ENCODE results near the gene CHEK1.
"Not testable (repeated sequence)": the region's sequence is repeated elsewhere in the genome, so short reads cannot be mapped to it uniquely, and the experiment has no call there.

The CHEK1 gene

DNA sequence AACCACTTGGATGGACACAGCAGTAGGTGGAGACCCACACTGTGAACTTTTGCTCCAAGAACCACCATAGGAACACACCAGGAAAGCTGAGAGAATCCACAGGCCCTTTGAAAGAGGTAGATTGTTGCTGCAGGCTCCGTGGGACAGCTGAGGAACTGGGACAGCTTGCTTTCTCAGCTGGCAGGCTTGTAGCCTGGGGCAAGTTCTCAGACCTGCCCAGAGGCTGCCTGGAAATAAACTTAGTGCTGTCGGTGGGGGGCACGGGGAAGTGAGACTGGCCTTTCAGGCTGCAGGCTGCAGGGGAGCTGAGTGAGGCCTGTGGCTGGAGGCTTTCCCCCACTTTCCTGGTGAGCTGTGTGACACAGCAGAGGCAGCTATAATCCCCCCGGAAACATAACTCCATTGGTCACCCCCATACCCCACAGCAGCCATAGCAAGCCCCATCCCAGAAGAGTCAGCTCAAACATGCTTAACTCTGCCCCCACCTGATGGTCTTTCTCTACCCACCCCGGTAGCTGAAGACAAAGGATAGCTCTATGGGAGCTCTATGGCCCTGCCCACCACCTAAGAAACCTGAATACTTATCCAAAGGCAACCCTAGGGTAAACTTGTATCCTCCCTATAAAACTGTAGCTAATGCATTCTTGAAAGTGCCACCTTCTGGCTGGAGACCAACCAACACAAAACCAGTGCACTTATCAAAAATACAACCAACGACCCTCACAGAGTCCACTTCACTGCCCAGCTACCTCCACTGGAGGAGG is 77.1 kb downstream of the CHEK1 start:
- DNase-seq = no peak

DNA sequence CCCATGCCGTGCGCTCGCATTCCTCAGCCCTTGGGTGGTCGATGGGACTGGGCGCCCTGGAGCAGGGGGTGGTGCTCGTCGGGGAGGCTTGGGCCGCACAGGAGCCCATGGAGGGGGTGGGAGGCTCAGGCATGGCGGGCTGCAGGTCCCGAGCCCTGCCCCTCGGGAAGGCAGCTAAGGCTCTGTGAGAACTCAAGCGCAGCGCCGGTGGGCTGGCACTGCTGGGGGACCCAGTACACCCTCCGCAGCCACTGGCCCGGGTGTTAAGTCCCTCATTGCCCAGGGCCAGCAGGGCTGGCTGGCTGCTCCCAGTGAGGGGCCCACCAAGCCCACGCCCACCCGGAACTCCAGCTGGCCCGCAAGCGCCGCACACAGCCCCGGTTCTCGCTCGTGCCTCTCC is 79.7 kb downstream of the CHEK1 start:
- not testable (repeated sequence) for DNase-seq

DNA sequence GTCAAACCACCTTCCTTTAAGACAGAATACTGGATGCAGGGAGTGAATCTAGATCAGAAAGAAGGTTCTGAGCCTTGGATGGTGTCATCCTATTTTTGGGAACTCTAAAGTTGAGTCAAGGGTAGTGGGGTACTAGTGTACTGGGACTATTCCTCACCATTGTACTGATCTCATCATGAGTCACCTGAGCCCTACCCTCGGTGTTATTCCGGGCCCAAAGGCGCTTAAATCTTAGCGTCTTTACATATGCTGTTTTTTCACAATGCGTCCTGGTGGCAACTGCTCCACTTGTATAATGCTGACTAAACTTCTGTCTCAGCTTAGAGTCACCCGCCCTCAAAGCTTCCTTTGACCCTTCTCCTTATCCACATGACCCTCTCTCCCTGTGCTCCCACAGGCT is 95.8 kb downstream of the CHEK1 start:
- no peak for DNase-seq

DNA sequence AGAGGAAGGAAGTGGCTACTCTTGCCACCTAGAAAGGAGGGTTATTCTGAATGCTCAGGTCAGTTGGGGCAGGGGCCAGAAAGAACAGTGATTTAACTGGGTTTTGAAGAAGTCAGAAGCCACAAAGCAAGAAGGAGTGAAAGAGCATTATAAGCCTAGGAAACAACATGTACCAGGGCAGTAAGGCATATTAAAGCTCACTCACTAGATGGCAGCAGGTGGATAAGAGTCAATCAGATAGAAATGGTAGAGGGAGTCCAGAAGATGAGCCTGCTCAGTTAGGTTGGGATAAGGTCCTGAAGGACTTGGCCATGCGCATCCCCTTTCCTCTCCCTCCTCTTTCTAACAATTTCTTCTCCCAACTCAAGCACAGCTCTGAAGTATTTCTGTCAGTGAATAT is 99.2 kb downstream of the CHEK1 start:
- peak in 1 of 2 experiments; percentile 3 for DNase-seq

Measured in SW 1271 (cell line).